HEK293 (cell line): ENCODE measurements around the gene CXCL6.

ENCODE experiments used
- CTCF ChIA-PET: fragments of 350-600 bp; formaldehyde crosslinking; extraction: SDS; loops from one replicate; lab custom pipeline; 2021; ENCODE audit warnings: antibody characterized with exemption; lab: Yijun Ruan, JAX
- POLR2A ChIA-PET: fragments of 300-600 bp; formaldehyde crosslinking; extraction: SDS; loops from one replicate; lab custom pipeline; 2020; ENCODE audit warnings: antibody characterized with exemption, inconsistent platforms; lab: Yijun Ruan, JAX
- H3K27ac ChIP-seq: fragments of 200-500 bp; sonication (Bioruptor generic); 2 replicates; pipeline ENCODE4 v1.5.1; 2014; ENCODE audit warnings: low read depth, low read length, control low read depth, inconsistent platforms; ENCODE audit errors: extremely low read depth
- H3K36me3 ChIP-seq, 2 experiments: fragments of 200-500 bp in 1 of 2; sonication (Bioruptor generic) in 1 of 2; 1 replicate in 1 of 2; 2 replicates in 1 of 2; pipeline ENCODE4 v1.5.1; 2014 to 2017; ENCODE audit warnings: inconsistent platforms in 2 of 2, low read length in 2 of 2; ENCODE audit not compliant: control insufficient read depth in 2 of 2, insufficient read depth in 1 of 2
- H3K4me1 ChIP-seq: fragments of 200-500 bp; sonication (Bioruptor generic); 2 replicates; pipeline ENCODE4 v1.5.1; 2014; ENCODE audit warnings: mild to moderate bottlenecking, low read length, inconsistent platforms; ENCODE audit not compliant: control insufficient read depth, insufficient read depth
- H3K4me3 ChIP-seq: 2 replicates; pipeline ENCODE4 v1.5.1; 2011; ENCODE audit warnings: low read depth, mild to moderate bottlenecking, control low read depth, low read length, moderate library complexity
- H3K9me3 ChIP-seq: fragments of 200-500 bp; sonication (Bioruptor generic); 2 replicates; pipeline ENCODE4 v1.5.1; 2014; ENCODE audit warnings: low read depth, low read length, inconsistent platforms; ENCODE audit not compliant: control insufficient read depth, insufficient read depth
- AEBP2 ChIP-seq: fragments of 450-650 bp; formaldehyde crosslinking; IDR thresholded peaks from 2 replicates; pipeline ENCODE4 v1.5.1; 2016; ENCODE audit warnings: missing biosample characterization, missing genetic modification characterization, borderline replicate concordance
- BCL11B ChIP-seq: fragments of 450-650 bp; formaldehyde crosslinking; IDR thresholded peaks from 2 replicates; pipeline ENCODE4 v1.5.1; 2016; ENCODE audit warnings: low read depth, missing biosample characterization, missing genetic modification characterization
- GFI1B ChIP-seq: fragments of 450-650 bp; formaldehyde crosslinking; IDR thresholded peaks from 2 replicates; pipeline ENCODE4 v1.5.1; 2016; ENCODE audit warnings: missing biosample characterization, missing genetic modification characterization
- GLI2 ChIP-seq: fragments of 450-650 bp; formaldehyde crosslinking; IDR thresholded peaks from 2 replicates; pipeline ENCODE4; 2017; ENCODE audit warnings: missing biosample characterization, missing genetic modification characterization, low read depth, borderline replicate concordance
- HOXD13 ChIP-seq: sonication (generic); formaldehyde crosslinking; IDR thresholded peaks from 2 replicates; pipeline ENCODE4 v1.8.0; 2022; ENCODE audit warnings: missing genetic modification reagents, borderline replicate concordance
- IKZF3 ChIP-seq: fragments of 450-650 bp; IDR thresholded peaks from 2 replicates; pipeline ENCODE4 v1.5.0; 2018; ENCODE audit warnings: missing biosample characterization, mild to moderate bottlenecking, missing genetic modification characterization, moderate library complexity
- KLF10 ChIP-seq: fragments of 450-650 bp; IDR thresholded peaks from 2 replicates; pipeline ENCODE4 v1.5.1; 2018; ENCODE audit warnings: missing biosample characterization, mild to moderate bottlenecking, missing genetic modification characterization
- REST ChIP-seq: fragments of 450-650 bp; formaldehyde crosslinking; IDR thresholded peaks from 2 replicates; pipeline ENCODE4 v1.5.1; 2016; ENCODE audit warnings: missing biosample characterization, missing genetic modification characterization
- TRIM28 ChIP-seq: IDR thresholded peaks from 2 replicates; pipeline ENCODE4 v1.6.1; 2011; ENCODE audit warnings: low read length, control low read depth, borderline replicate concordance
- ZNF121 ChIP-seq: fragments of 450-650 bp; formaldehyde crosslinking; IDR thresholded peaks from 2 replicates; pipeline ENCODE4 v1.5.1; 2016; ENCODE audit warnings: missing biosample characterization, missing genetic modification characterization
- ZNF157 ChIP-seq: fragments of 450-650 bp; formaldehyde crosslinking; IDR thresholded peaks from 2 replicates; pipeline ENCODE4 v1.5.1; 2016; ENCODE audit warnings: missing biosample characterization, missing genetic modification characterization
- ZNF341 ChIP-seq: fragments of 450-650 bp; formaldehyde crosslinking; IDR thresholded peaks from 2 replicates; pipeline ENCODE4; 2016; ENCODE audit warnings: low read depth, missing biosample characterization, missing genetic modification characterization
- ZNF426 ChIP-seq: fragments of 450-650 bp; formaldehyde crosslinking; IDR thresholded peaks from 2 replicates; pipeline ENCODE4 v1.5.1; 2017; ENCODE audit warnings: missing biosample characterization, missing genetic modification characterization, mild to moderate bottlenecking, inconsistent platforms, moderate library complexity
- ZNF48 ChIP-seq: fragments of 450-650 bp; formaldehyde crosslinking; IDR thresholded peaks from 2 replicates; pipeline ENCODE4 v1.5.1; 2016; ENCODE audit warnings: missing biosample characterization, missing genetic modification characterization
- ZNF558 ChIP-seq: fragments of 450-650 bp; formaldehyde crosslinking; IDR thresholded peaks from 2 replicates; pipeline ENCODE4 v1.5.1; 2016; ENCODE audit warnings: missing biosample characterization, missing genetic modification characterization
- ZNF560 ChIP-seq: fragments of 450-650 bp; formaldehyde crosslinking; IDR thresholded peaks from 2 replicates; pipeline ENCODE4 v1.5.1; 2017; ENCODE audit warnings: missing biosample characterization, missing genetic modification characterization, borderline replicate concordance
- ZNF600 ChIP-seq: fragments of 450-650 bp; formaldehyde crosslinking; IDR thresholded peaks from 2 replicates; pipeline ENCODE4 v1.5.1; 2016; ENCODE audit warnings: missing biosample characterization, missing genetic modification characterization
- ZNF624 ChIP-seq: fragments of 450-650 bp; formaldehyde crosslinking; IDR thresholded peaks from 2 replicates; pipeline ENCODE4 v1.5.1; 2017; ENCODE audit warnings: missing biosample characterization, missing genetic modification characterization
- ZNF629 ChIP-seq: fragments of 450-650 bp; formaldehyde crosslinking; IDR thresholded peaks from 2 replicates; pipeline ENCODE4 v1.5.1; 2017; ENCODE audit warnings: missing biosample characterization, missing genetic modification characterization
- ZNF677 ChIP-seq: fragments of 450-650 bp; IDR thresholded peaks from 2 replicates; pipeline ENCODE4 v1.5.0; 2018; ENCODE audit warnings: missing biosample characterization, mild to moderate bottlenecking, missing genetic modification characterization, moderate library complexity
- ZNF76 ChIP-seq: fragments of 450-650 bp; formaldehyde crosslinking; IDR thresholded peaks from 2 replicates; pipeline ENCODE4; 2016; ENCODE audit warnings: low read depth, missing biosample characterization, missing genetic modification characterization, borderline replicate concordance
- ZNF792 ChIP-seq: fragments of 450-650 bp; formaldehyde crosslinking; IDR thresholded peaks from 2 replicates; pipeline ENCODE4 v1.5.1; 2016; ENCODE audit warnings: missing biosample characterization, missing genetic modification characterization
- ZNF830 ChIP-seq: fragments of 450-650 bp; IDR thresholded peaks from 2 replicates; pipeline ENCODE4 v1.5.0; 2018; ENCODE audit warnings: missing biosample characterization, missing genetic modification characterization, low read depth, mild to moderate bottlenecking, moderate library complexity
- ZSCAN16 ChIP-seq: fragments of 450-650 bp; formaldehyde crosslinking; IDR thresholded peaks from 2 replicates; pipeline ENCODE4 v1.5.1; 2016; ENCODE audit warnings: missing biosample characterization, missing genetic modification characterization
- TF ChIP-seq, protein P1 (sequence below): fragments of 450-650 bp; formaldehyde crosslinking; IDR thresholded peaks from 2 replicates; pipeline ENCODE4 v1.5.1; 2016; ENCODE audit warnings: missing biosample characterization, missing genetic modification characterization
- TF ChIP-seq, protein P2 (sequence below): fragments of 450-650 bp; formaldehyde crosslinking; IDR thresholded peaks from 2 replicates; pipeline ENCODE4 v1.5.1; 2016; ENCODE audit warnings: missing biosample characterization, missing genetic modification characterization

Gene CXCL6

DNA sequence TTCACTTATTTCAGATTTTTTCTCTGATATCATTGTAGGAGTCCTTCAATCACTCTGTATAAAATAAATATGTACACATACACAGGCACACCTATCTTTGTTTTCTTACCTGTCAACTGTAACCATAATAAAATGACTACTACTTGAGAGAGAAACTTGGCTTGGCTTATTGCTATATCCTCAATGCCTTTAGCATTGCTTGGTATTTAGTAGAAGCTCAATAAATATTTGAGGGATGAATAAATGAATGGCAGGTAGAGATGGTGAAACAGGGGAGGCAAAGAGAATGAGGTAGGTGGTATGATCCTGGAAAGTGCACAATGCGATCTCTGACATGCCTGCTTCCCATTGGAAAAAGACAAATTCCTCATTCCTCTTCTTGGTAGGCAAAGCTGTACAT, 21.8 kb upstream of the CXCL6 start (continued):
- TF ChIP-seq ZNF426 (tag by site-specific recombination) (no peak), GFI1B (tag by site-specific recombination) (no peak), ZNF600 (tag by site-specific recombination) (no peak), ZNF624 (tag by site-specific recombination) (no peak), IKZF3 (no peak), ZNF157 (tag by site-specific recombination) (no peak), KLF10 (tag by site-specific recombination) (no peak), ZNF629 (tag by site-specific recombination) (no peak), ZNF830 (tag by site-specific recombination) (no peak), TRIM28 (no peak), AEBP2 (no peak), ZNF560 (no peak)

- no peaks in the 10 kb centered on the region for H3K9me3 ChIP-seq
- POLR2A ChIA-PET, result no interaction called here
- TF ChIP-seq ZNF792 (tag by site-specific recombination) (no peak), HOXD13 (CRISPR knock-in tag) (no peak), REST (tag by site-specific recombination) (no peak), ZNF341 (no peak), ZNF677 (tag by site-specific recombination) (no peak), ZNF76 (no peak), ZNF558 (tag by site-specific recombination) (no peak), ZNF121 (no peak), ZSCAN16 (tag by site-specific recombination) (no peak), BCL11B (tag by site-specific recombination) (no peak), GLI2 (tag by site-specific recombination) (no peak), ZNF48 (tag by site-specific recombination) (no peak)
- TF ChIP-seq, protein P1, sequence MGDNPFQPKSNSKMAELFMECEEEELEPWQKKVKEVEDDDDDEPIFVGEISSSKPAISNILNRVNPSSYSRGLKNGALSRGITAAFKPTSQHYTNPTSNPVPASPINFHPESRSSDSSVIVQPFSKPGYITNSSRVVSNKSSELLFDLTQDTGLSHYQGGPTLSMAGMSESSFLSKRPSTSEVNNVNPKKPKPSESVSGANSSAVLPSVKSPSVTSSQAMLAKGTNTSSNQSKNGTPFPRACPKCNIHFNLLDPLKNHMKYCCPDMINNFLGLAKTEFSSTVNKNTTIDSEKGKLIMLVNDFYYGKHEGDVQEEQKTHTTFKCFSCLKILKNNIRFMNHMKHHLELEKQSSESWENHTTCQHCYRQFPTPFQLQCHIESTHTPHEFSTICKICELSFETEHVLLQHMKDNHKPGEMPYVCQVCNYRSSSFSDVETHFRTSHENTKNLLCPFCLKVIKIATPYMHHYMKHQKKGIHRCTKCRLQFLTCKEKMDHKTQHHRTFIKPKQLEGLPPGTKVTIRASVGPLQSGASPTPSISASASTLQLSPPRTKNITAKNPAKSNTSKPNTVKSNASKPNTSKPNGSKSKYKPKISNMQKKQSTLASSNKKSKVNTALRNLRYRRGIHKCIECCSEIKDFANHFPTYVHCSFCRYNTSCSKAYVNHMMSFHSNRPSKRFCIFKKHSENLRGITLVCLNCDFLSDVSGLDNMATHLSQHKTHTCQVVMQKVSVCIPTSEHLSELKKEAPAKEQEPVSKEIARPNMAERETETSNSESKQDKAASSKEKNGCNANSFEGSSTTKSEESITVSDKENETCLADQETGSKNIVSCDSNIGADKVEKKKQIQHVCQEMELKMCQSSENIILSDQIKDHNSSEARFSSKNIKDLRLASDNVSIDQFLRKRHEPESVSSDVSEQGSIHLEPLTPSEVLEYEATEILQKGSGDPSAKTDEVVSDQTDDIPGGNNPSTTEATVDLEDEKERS (tag by site-specific recombination), result no peak
- TF ChIP-seq, protein P2, sequence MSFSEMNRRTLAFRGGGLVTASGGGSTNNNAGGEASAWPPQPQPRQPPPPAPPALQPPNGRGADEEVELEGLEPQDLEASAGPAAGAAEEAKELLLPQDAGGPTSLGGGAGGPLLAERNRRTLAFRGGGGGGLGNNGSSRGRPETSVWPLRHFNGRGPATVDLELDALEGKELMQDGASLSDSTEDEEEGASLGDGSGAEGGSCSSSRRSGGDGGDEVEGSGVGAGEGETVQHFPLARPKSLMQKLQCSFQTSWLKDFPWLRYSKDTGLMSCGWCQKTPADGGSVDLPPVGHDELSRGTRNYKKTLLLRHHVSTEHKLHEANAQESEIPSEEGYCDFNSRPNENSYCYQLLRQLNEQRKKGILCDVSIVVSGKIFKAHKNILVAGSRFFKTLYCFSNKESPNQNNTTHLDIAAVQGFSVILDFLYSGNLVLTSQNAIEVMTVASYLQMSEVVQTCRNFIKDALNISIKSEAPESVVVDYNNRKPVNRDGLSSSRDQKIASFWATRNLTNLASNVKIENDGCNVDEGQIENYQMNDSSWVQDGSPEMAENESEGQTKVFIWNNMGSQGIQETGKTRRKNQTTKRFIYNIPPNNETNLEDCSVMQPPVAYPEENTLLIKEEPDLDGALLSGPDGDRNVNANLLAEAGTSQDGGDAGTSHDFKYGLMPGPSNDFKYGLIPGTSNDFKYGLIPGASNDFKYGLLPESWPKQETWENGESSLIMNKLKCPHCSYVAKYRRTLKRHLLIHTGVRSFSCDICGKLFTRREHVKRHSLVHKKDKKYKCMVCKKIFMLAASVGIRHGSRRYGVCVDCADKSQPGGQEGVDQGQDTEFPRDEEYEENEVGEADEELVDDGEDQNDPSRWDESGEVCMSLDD (tag by site-specific recombination), result no peak
- no peaks in the 10 kb centered on the region for H3K36me3 ChIP-seq
- CTCF ChIA-PET, result no interaction called here
- H3K4me3 ChIP-seq, result no peak overlapping the region
- H3K27ac ChIP-seq, result no peak overlapping the region
- H3K4me1 ChIP-seq, result no peaks in the 10 kb centered on the region
Measured at GRCh38 chr4:73815145-73815544, 21.3 kb upstream of the CXCL6 start.
